DOHH2 (cell line): Measurements from ENCODE around the gene CACHD1.

ENCODE experiments used
- CTCF ChIP-seq: fragments of 200-600 bp; sonication (generic); IDR thresholded peaks from one replicate; pipeline ENCODE4 v1.5.1; 2014; ENCODE audit warnings: antibody characterized with exemption, mild to moderate bottlenecking, low read depth, low read length; ENCODE audit not compliant: poor library complexity, severe bottlenecking
- EZH2phosphoT487 ChIP-seq: fragments of 200-600 bp; sonication (generic); IDR thresholded peaks from 2 replicates; pipeline ENCODE4 v1.6.1; 2017; ENCODE audit warnings: borderline replicate concordance, mild to moderate bottlenecking, antibody characterized with exemption, low read length, moderate library complexity, mixed read lengths

GRCh38 chr1:64474665-64475439 lies 4.9 kb downstream of the CACHD1 start:
- TF ChIP-seq CTCF (no peak), EZH2phosphoT487 (no peak)
